ENCODE measurements around the gene RCN2.
"Not testable (repeated sequence)": the region's sequence is repeated elsewhere in the genome, so short reads cannot be mapped to it uniquely, and the experiment has no call there.

DNA sequence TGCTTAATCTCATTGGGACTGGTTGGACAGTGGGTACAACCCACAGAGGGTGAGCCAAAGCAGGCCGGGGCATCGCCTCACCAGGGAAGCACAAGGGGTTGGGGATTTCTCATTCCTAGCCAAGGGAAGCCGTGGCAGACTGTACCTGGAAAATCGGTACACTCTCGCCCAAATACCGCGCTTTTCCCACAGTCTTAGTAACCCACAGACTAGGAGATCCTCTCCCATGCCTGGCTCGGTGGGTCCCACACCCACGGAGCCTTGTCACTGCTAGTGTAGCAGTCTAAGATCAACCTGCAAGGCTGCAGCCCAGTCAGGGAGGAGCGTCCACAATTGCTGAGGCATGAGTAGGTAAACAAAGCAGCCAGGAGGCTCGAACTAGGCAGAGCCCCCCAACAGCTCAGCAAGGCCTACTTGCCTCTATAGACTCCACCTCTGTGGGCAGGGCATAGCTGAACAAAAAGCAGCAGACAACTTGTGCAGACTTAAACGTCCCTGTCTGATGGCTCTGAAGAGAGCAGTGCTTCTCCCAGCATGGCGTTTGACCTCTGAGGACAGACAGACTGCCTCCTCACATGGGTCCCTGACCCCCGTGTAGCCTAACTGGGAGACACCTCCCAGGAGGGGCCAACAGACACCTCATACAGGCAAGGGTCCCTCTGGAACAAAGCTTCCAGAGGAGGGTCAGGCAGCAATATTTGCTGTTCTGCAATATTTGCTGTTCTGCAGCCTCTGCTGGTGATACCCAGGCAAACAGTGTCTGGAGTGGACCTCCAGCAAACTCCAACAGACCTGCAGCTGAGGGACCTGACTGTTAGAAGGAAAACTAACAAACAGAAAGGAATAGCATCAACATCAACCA is 44.0 kb upstream of the RCN2 start:
- TF ChIP-seq, protein P1, sequence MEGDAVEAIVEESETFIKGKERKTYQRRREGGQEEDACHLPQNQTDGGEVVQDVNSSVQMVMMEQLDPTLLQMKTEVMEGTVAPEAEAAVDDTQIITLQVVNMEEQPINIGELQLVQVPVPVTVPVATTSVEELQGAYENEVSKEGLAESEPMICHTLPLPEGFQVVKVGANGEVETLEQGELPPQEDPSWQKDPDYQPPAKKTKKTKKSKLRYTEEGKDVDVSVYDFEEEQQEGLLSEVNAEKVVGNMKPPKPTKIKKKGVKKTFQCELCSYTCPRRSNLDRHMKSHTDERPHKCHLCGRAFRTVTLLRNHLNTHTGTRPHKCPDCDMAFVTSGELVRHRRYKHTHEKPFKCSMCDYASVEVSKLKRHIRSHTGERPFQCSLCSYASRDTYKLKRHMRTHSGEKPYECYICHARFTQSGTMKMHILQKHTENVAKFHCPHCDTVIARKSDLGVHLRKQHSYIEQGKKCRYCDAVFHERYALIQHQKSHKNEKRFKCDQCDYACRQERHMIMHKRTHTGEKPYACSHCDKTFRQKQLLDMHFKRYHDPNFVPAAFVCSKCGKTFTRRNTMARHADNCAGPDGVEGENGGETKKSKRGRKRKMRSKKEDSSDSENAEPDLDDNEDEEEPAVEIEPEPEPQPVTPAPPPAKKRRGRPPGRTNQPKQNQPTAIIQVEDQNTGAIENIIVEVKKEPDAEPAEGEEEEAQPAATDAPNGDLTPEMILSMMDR (conservative IDR thresholded peaks at IDR 0.05 in 1 of 2, IDR thresholded peaks at IDR 0.05 in 1 of 2; ENCODE audit: low read depth in 1 of 2, low read length in 2 of 2): not testable (repeated sequence)
- TF ChIP-seq EZH2 (IDR thresholded peaks at IDR 0.05; ENCODE audit: low read length, missing control alignments): not testable (repeated sequence)

Data from fibroblast of lung (primary cell).